Measurements from ENCODE around the gene IVD.

IVD gene

DNA sequence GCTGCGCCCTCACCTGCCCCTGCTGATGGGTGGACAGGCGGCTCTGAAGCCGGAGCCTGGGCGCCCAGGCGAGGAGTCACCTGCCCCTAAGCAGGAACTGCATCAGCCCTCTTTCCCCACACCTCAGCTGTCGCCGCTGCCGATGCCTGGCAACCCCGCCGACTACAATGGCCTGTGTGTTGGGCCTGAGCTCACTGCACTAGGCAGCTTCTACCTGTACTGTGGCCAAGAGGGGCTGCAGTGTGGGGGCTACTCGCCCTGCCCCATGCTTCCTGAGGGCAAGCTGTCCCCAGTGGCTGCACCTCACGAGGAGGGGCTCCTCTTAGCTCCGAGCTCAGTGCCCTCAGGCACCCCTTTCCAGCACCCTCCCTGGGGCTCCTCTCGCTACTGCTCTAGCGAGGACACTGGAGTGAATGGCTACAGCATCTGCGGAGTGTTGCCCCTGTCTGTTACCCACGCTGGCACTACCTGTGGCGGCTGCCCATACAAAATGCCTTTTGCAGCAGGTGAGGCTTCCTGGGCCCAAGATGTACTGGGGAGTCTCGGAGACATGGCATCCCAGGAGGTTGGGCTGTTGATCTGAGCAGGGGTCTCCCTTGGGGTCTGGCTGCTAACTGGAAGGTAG lies 53.9 kb downstream of the IVD start:
- no peak for DNase-seq (ENCODE audit: low read depth)

DNA sequence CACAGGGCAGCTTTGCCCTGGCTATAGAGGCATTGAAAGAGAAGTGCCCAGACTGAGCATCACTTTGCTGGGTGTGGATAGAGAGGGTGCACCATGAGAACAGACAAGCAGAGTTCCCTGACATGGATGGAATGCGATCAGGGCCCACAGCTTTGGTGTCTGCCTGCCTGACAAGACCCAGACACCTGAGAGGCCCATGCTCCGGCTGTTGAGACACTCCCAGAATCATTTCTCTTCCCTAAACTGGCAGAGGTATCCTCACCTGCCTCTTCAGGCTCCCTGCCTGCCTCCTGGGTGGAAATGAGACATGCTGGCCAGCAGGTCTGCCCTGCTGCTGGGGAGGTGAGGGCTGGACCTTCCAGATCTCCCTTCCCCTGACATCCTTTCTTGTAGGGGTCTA lies 54.8 kb downstream of the IVD start:
- no peak for DNase-seq (ENCODE audit: low read depth)

DNA sequence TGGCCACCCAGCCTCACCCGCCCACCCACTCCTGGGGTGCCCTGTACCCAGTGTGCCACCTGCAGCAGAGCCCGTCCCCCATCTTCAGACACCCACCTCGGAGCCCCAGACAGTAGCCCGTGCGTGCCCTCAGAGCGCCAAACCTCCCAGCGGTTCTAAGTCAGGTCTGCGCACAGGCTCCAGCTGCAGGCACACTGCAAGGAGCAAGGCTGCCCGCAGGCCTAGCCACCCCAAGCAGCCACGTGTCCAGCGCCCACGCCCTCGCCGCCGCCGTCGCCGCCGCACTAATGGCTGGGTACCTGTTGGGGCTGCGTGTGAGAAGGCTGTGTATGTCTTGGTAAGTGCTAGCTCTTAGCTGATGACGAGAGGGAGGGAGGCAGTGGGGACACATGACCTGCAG lies 56.4 kb downstream of the IVD start:
- DNase-seq (ENCODE audit: low read depth) = no peak

DNA sequence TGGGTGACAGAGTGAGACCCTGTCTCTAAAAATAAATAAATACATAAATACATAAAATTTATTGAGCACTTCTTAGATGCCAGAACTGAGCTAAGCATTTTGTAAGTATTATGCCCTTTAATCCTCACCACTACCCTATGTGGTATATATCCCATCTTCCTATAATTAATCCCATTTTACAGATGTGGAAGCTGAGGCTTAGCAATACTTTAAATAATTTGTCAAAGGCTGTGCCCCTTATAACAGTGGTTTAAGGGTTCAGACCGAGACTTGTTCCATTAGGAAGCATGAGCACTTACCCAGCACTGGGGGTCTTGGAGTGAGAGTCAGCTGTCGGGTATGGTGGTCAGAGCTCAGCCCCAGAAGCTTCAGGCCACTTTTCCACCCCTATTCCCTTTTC lies 57.7 kb downstream of the IVD start:
- no peak for DNase-seq (ENCODE audit: low read depth)

DNA sequence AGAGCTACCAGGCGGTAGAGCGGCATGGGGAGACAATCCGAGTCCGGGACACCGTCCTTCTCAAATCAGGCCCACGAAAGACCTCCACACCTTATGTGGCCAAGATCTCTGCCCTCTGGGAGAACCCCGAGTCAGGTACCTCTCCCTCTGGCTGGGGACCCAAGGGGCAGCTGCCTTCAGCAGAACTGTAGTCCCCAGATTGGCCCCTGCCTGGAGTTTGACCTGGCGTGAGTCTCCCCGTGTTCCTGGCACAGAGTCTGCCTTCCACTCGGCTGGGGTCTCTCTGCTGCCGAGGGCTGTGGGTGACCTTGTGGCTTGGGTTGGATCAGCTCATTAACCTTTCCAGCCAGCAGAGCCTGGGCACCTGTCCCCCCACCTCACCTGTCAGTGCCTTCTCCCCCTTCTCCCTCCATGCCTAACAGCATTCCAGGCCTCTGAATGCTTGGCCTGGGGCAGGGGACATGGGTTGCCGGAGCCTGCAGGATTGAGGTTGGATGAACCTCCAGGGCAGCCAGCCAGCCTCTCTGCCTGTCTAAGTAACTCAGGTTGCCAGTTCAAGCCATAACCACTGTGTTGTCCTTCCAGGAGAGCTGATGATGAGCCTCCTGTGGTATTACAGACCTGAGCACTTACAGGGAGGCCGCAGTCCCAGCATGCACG lies 58.4 kb downstream of the IVD start:
- no peak for DNase-seq (ENCODE audit: low read depth)

DNA sequence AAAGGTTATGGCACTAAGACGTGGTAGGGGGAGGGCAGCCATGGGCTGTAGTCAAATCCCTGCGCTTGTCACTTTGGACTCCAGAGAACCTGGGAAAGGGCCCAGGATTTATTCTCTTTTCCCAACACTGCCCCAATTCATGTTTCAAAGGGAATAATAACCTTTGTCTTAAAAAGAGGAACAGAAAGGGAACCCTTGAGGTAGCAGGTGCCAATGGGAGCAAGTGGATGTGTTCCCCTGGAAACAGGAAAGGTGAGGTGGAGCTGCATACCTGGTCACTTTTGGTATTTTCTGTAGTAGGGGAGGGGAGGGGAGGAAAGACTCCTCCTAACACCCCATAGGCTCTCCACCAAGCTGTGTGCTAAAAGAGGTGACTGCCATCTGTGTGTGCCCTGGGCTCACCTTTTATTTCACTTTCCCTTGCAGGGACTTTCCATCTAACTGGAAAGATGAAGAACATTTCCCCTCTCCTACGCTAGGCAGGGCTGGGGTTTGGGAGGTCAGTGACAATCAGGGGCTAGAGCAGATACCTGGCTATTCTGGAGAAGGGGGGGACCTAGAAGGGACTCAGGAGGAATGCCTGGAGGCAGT lies 59.1 kb downstream of the IVD start:
- no peak for DNase-seq (ENCODE audit: low read depth)

DNA sequence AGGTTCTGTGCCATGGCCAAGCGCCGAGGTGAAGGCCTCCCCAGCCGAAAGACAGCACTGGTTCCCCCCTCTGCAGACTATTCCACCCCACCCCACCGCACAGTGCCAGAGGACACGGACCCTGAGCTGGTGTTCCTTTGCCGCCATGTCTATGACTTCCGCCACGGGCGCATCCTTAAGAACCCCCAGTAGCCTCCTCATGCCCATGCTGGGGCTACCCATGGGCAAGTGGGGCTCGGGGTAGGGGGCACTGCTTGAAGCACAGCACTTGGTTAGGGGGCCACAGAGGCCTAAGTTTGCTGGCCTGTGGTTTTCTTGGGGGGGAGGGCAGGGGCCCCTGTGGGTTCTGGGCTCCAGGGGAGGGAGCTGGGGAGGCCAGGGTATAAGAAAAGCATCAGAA lies 60.3 kb downstream of the IVD start:
- no peak for DNase-seq (ENCODE audit: low read depth)

DNA sequence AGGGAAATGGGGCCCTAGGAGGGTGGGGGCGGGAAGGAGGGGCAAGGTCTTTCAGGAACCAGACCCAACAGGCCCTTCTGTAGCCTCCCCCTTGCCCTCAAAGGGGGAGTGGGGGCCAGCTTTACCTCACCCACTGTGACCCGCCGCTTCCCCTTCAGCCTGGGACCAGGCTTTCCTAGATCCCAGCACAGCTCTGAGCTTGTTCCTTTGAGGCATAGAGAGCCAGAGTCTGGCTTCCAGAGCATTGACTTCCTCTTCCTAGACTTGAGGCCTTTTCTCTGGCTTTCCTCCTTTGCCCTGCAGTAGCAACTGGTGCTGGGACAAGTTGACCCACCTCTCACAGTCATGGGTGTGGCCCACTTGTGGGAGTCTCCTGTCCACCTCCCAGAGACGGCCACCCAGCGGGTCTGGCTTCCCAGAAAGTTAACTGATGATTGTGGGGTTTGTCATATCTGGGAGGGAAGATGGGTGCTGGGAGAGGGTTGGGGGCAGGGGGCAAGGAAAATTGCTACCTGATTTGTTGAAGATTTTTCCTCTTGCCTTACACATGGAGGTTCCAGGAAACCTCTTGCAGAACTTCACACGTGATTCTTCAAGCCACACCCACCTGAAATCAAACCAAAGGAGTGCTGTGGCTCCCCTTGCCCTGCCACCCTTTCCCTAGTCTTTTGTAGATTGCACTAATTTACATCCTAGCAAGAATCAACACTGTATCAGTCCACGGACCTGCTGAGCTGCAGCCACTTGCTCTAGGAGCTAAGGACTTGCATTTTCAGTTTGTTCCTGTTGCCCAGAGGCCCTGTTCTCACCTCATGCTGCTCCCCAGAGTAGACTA lies 61.0 kb downstream of the IVD start:
- no peak for DNase-seq (ENCODE audit: low read depth)

DNA sequence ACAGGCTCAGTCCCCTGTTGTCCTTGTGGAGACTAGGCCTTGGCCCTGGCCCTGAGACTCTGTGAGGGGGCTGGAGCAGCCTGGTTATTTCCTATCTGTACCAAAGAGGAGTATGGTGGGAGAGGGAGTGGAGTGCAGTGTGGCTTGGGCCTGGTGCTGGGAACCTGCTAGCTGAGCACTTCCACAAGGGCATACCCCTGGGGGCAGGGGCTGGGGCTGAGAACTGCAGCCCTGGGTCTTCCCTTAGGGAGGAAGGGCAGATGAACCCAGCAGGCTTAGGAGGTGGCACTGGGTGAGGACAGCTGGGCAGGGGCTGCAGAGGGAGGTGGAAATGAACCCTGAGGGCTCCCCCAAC lies 61.6 kb downstream of the IVD start:
- DNase-seq (ENCODE audit: low read depth) = no peak

DNA sequence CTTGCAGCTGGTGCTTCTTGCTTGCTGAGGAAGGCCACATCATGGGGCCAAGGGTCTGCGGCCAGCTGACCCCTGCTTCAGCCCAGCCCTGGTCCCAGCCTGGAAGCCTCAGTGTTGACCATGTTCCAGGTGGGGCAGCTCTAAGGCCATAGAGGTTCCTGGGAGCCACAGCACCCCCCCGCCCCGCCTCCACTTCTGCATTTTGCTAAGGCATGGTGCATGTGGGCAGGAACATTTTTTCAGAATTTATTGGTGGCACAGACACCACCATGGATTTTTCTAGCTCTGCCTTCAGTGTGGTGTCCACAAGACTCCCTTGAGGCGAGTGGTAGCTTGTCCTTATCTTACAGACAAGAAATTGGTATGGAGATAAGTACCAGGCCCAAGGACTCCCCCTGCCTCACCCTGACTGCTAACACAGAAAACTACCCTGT lies 63.3 kb downstream of the IVD start:
- no peak for DNase-seq (ENCODE audit: low read depth)

DNA sequence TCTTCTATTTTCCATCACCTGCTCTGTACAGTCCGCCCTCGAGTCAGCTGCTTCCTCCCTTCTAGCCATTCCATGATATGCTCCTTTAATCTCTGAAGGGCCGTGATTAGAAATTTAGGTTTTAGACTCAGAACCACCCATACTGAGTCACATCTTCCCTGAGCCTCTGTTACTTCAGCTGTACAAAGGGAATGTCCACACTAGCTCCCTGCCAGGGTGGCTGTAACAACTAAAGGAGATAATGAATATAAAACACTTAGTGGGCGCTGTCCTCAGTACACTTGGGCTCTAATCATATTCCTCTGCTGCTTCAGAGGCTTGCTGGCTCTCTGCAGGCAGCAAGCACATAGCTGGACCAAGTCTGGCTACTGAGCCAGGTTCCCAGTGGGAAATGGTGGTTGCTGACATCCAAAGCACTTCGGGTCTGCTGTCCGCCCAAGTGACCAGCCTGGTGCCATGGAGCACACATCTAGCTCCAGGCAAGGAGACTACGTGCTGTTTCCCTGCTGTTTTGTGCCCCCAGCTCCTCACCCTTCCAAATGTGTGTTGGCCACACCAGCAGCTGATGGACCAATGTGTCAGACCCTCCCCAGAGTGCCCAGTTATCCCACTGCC lies 64.3 kb downstream of the IVD start:
- DNase-seq (ENCODE audit: low read depth) = no peak

DNA sequence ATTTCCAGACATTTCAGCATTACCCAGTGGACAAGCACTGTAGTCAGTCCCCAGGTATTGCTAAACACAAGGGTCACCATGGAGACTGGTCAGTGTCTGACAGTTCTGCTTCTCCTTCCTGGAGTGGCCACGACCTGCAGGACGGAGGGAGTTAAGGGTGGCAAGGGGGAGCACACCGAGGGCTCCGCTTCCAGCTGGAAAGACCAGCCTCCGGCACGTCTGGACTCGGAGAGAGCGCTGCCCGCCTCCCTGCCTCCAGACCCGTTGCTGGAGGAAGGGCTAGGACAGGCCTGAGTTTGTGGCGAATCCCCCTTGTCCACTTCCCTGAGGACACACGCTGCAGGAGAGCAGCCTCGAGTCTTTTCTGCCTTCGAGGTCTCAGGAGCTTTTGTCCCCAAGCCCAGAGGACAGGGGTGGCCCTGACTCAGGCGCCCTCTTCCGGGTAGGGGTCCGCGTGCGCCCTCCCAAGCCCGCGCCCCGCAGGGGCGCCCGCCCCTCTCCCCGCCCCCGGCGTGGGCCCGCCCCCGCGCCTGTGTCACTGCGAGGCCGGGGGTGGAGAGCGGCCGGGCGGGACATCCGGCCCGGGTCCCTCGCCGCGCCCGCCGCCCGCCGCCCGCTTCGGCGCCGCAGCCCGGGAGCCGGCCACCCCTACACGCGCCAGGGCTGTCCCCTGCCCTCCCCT lies 65.0 kb downstream of the IVD start, which contains the start of gene CHST14:
CHST14 (plus strand) TSS at position 562 of the 682 bp plus-strand sequence. CDS start 230 bp downstream, outside the sequence.
- DNase-seq (ENCODE audit: low read depth) = peak; percentile 52

Measured in stimulated activated CD4-positive, alpha-beta T cell treated with anti-CD3 and anti-CD28 coated beads, Interleukin-2, amount 100 ng/mL, for 4 hours (primary cell).